GM19395 (cell line): ENCODE data around the gene TRAF4.
"Not testable (repeated sequence)": the region's sequence is repeated elsewhere in the genome, so short reads cannot be mapped to it uniquely, and the experiment has no call there.

Experiments used
- ATAC-seq: cut with Tn5 transposase; IDR thresholded peaks from one replicate; pipeline ENCODE4 v1.9.1; 2021; ENCODE audit warnings: mild to moderate bottlenecking, moderate library complexity; ENCODE audit not compliant: unreplicated experiment

The TRAF4 gene

GRCh38 chr17:28712705-28713415, 31.0 kb upstream of the TRAF4 start:
- ATAC-seq: no peak

DNA sequence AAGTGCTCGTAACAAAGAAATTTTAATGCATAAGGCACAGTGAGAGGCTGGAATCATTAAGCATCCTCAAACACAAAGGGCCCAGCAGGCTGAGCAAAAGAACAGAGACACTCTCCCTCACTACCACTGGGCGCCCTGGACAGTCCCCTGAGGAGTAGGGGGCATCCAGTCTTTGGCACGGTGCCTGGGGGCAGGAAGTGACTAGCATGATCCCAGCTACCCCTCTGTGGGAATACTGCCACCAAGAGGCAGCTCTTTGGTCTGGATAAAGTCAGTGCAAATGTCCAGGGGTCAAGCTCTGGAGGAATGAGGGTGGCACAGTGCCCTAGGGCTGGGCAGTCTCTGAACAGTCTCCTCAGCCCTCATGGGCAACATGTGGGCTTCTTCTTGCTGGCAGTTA, 29.5 kb upstream of the TRAF4 start:
- no peak for ATAC-seq

DNA sequence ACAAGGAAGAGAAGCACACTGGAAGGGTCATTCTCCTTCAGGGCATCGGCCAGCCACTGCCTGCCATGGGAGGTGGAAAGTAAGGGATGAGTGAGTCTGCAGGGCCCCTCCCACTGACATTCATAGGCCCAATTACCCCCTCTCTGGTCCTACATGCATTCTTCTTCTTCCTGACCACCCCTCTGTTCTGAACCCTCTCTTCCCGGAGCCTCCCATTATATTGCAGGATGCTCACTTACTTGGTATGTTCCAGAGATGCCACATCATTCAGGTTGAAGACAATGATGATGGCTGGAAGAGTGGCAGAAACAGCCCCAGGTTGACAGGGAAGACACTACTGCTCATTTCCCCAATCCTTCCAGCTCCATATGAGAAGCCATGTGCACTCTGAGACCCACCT, 28.6 kb upstream of the TRAF4 start:
- no peak for ATAC-seq

DNA sequence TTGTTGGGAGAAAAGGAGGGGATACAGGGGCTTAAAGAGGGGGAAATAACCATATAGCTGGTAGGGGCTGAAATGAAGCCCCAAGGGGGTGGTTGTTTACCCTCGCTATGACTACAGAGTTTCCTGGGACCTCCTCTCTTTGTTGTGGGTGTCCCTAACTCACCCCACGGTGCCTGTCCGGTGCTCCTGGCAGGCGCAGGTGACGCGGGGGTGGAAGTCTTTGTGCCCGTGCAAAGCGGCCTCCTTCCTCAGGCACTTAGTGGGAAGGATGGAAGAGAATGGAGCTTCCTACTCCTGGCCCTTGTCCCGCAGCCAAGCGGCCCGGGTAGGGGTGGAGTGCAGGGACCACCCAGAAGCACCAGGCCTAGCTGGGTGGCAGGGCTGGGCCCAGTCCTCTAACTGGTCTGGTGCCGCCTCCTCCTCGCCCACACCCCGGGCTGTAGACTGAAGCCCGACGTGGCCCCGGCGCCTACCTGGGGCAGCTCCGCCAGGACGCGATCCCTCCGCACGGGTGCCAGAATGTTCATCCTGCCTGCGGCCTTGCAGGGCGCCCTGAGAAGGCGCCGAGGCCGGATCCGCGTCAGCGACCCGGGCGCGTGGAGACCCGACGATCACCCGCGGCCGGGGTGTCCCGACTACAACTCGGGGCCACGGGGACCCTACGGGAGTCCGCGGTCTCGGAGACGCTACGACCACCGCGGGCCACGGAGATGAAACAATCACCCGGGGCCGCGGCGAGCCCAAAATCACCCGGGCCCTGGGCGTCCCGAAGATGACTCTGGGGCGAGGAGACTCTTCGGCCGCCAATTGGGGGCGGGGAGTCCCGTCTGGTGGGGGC, 26.9 kb upstream of the TRAF4 start:
- no peak for ATAC-seq

DNA sequence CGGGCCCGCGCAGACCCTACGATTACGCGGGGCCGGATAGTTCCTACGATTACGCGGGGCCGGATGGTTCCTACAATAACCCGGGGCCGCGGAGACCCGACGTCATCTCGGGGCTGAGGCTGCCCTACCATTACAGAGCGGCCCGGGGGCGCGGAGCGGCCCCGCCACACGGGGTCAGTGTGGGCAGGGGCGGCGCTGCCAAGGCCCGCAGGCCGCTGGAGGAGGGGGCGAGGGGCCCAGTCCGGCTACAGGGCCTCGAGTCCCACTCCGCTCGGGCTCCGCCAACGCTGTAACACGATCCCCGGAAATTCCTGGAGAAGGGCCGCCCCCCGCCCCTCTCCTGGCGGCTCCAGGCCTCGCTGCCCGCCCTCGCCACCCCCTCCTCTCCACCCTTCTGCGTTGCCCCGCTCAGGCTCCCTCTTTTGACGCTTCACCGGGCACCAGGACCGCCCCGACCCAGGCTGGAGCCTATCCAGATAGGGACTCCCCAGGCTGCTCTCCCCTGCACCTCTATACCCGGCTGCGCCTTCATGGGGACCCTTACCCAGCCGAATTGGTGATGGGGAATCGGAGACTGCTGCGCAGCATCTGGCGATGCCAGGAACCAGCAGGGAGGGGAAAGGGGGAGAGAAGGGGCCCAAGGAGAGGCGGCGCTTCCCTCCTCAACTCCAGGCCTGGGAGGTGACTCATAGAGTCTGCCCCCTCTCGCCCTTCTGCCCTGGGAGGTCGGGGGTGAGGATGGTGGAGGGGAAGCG, 26.1 kb upstream of the TRAF4 start, which contains the start of gene RAB34:
RAB34 (minus strand) TSS at position 291 of the 755 bp plus-strand sequence. CDS start 602 bp downstream, outside the sequence.
- ATAC-seq: no peak

GRCh38 chr17:28718333-28719020, 25.3 kb upstream of the TRAF4 start:
- ATAC-seq: no peak

- no peak for ATAC-seq
Measured at GRCh38 chr17:28719021-28719433, 24.8 kb upstream of the TRAF4 start.

GRCh38 chr17:28720247-28720996, 23.4 kb upstream of the TRAF4 start:
- no peak for ATAC-seq

DNA sequence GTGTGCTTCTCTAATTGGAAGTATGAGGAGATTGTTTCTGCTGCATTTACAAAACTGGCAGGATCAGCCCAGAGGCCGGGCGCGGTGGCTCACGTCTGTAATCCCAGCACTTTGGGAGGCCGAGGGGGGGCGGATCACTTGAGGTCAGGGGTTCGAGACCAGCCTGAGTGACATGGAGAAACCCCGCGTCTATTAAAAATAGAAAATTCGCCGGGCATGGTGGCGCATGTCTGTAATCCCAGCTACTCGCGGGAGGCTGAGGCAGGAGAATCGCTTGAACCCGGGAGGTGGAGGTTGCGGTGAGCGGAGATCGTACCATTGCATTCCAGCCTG, 22.8 kb upstream of the TRAF4 start:
- ATAC-seq: not testable (repeated sequence)

GRCh38 chr17:28722417-28723158, 21.2 kb upstream of the TRAF4 start:
- ATAC-seq: no peak

DNA sequence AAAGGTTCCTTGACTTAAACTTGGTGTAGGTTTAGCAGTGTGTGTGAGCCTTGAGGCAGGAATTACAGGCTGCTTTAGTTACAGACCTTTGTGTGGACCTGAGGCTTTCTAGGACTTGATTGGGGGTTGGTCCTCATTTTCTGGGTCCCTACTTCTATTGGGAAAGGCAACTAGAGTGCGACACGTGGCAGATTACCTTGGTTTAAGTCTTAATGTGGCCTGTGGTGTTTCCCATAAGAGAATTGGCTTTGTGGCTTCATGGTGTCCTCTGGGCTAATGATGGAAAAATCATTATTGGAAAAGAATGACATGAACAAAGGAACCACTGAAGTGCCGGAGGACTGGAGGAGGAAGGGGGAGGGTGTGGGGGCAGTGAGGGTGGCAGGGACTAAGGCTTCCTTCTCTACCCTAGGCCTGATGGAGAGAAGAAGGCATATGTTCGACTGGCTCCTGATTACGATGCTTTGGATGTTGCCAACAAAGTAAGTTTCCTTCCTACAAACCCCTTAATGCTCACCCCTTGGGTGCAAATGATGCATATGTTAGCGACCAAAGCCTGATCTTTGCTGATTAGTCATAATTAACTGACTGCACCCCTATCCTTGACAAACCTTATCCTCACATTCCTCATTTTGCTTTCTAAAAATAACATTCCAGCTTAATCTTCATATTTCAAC, 20.5 kb upstream of the TRAF4 start:
- ATAC-seq: no peak

DNA sequence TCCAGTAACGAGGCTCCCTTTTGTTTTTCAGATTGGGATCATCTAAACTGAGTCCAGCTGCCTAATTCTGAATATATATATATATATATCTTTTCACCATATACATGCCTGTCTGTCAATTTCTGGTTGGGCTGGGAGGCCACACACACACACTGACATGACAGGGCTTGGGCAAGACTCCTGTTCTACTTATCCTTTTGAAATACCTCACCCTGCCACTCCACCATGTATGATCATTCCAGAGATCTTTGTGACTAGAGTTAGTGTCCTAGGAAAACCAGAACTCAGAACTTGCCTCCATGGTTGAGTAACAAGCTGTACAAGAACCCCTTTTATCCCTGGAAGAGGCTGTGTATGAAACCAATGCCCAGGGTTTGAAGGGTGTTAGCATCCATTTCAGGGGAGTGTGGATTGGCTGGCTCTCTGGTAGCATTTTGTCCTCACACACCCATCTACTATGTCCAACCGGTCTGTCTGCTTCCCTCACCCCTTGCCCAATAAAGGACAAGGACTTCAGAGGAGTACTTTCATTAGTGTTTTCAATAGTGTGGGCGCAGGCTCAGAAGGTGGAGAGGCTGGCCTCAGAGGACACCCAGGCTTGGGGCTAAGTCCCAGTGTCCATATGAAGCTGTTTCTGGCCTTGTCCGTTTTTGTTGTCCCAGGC, 19.8 kb upstream of the TRAF4 start:
- ATAC-seq: not testable (repeated sequence)

DNA sequence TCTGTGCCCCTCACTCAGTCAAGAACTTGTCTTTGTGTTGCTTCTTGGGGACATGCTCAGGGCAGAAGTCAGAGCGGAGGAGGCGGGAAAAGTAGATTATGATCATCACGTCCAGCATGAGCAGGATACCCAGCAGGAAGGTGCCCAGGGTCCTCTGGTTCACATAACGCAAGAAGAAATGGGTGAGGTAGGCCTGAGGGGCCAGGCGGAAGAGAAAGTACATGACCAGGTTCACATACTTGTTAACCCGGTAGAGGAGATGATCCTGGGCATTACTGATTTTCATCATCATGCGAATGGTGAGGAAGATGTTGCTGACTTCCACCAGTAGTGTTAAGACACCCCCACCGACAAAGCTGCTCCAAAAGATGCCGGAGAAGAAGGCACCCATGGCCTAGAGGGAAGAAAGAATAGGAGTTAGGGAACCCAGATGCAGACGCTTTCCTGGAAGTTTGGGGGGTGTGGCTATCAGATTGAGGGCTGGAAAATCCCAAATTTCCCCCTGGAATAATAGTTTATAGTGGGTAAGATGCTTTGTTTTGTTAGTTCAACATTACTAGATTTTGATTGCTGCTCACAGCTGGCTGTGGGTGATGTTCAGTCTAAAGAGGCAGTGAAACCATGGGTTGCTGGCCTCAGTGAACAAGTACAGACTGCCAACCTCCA, 19.2 kb upstream of the TRAF4 start:
- no peak for ATAC-seq

- ATAC-seq: no peak
Measured at GRCh38 chr17:28725166-28725659, 18.6 kb upstream of the TRAF4 start.

DNA sequence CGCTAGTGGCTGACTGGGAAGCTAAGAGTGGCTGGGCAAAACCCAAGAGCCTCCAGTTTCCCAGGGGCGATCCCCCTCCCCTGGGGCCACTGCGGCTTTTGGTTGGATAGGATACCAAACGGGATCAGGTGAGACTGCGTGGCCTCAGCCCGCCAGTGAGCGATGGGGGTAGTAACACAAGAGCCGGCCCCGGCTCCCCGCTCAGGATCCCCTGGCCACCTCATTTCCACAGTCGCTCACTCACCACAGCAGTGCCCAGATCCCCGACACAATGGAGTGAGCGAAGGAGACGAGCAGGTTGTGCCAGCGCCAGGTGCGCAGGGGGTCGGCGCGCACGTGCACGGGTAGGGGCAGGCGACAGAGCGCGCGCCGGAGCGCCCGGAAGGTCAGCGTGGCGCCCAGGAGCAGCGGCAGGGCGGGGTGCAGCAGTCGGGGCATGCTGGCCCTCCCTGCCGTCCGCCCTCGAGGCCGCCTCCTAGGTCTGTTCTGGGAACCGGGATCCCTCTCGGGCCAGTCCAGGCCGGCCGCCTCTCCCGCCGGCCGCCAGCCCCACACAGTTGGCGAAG, 18.1 kb upstream of the TRAF4 start:
- no peak for ATAC-seq

- peak; percentile 16 for ATAC-seq
Measured at GRCh38 chr17:28726226-28726626, 17.6 kb upstream of the TRAF4 start, which contains the start of gene TLCD1. Gene TLCD1 (minus strand): TSS chr17:28726233. CDS start chr17:28726097, 136 bp downstream.
